Activated T-cell treated with anti-CD3 and anti-CD28 coated beads, Interleukin-2, amount 50 U/mL, for 48 hours (primary cell): Measurements from ENCODE around the gene KBTBD4.
"Not testable (repeated sequence)": the region's sequence is repeated elsewhere in the genome, so short reads cannot be mapped to it uniquely, and the experiment has no call there.

ENCODE experiments used
- DNase-seq, 2 experiments: peaks; one replicate each; pipeline ENCODE4 v3.0.0-alpha.2; 2020

KBTBD4 gene

DNA sequence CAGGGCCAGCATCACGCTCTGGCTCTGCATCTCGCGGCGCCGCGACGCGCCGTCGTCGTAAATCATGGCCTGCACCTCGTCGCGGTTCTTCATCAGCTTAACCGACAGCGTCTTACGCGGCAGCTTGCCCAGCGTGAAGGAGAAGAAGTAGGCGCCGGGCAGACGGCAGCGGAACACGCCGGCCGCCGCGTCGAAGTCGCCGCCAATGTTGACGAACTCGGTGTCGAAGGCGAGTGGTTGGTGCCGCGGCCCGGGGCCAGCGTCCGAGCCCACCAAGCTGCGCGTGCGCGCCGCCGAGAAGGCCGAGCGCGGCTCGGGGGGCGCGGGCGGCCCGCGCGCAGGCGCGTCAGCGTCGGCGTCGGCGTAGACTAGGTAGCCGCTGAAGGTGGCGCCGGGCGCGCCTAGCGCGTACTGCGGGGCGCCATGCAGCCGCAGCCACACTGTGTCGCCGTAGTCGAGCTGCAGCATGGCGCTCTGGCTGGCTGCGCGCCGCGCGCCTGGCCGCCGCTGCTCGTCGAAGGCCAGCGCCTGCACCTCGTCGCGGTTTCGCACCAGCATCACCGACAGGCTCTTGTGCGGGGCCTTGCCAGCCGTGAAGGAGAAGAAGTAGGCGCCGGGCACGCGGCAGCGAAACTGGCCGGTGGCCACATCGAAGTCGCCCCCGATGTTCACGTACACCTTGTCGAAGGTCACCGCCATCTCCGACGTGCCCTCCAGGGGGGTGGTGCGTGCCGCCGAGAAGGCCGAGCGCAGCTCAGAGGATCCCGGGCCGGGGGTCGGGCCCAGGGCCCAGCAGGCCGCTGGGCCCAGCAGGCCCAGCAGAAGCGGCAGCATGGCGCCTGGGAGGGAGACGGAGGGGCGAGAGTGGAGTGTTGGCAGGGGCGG, 11.4 kb upstream of the KBTBD4 start:
- no peak for DNase-seq

- no peak for DNase-seq
These were observed 10.8 kb upstream of the KBTBD4 start for GRCh38 chr11:47589584-47589976.

- DNase-seq: no peak
These were observed 10.3 kb upstream of the KBTBD4 start for GRCh38 chr11:47589118-47589517.

DNA sequence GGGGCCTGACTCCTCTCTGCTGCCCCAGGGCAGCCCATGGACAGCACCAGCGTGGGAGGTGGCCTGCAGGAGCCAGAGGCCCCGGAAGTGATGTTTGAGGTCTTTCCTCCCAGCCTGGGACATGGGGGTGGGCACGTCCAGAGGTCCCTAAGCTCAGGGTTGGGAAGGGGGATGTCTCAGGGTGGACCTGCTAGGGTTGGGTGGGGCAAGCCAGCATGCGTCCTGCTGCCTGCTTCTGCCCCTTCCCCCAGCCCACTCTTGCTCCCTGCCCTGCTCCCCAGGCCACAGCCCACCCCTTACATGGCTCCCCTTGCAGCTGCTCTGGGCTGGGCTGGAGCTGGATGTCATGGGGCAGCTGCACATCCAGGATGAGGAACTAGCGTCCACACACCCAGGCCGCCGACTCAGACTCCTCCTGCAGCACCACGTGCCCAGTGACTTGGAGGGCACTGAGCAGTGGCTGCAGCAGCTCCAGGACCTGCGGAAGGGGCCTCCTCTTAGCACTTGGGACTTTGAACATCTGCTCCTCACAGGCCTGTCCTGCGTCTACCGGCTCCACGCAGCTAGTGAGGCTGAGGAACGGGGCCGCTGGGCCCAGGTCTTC, 9.1 kb upstream of the KBTBD4 start:
- DNase-seq: no peak

DNA sequence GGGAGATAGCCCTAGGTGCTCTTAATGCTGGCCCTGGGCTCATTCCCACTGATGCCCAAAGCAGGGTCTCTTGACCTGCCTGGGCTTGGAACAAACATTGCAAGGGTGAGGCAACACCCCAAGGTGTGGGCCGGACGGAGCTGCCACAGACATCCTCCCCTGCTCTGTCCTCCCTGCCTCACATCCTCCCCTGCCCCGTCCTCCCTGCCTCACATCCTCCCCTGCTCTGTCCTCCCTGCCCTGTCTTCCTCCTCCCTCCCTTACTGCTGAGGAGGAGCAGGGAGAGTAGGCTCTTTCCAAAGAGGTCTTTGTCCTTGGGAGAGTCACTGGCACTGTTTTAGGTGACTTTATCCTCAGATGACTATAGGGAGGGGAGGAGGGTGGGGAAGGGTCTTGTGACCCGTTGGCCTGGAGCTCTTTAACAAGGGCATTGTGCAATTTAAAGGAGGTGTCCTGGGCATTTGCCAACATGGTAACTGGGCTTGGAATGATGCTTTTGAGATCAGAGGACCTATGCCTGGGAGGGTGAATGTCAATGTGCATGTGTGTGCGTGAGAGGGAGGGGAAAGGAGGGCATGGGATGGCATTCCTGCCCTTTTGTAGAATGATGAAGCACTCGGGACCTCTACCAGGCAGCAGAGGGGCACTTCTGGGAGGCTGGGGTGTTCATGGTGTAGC, 8.4 kb upstream of the KBTBD4 start:
- DNase-seq: no peak

- DNase-seq: no peak
These were observed 7.5 kb upstream of the KBTBD4 start, which contains the start of gene FAM180B for GRCh38 chr11:47586098-47586855. Gene FAM180B (plus strand): TSS chr11:47586678. CDS start chr11:47586769, 91 bp downstream.

DNA sequence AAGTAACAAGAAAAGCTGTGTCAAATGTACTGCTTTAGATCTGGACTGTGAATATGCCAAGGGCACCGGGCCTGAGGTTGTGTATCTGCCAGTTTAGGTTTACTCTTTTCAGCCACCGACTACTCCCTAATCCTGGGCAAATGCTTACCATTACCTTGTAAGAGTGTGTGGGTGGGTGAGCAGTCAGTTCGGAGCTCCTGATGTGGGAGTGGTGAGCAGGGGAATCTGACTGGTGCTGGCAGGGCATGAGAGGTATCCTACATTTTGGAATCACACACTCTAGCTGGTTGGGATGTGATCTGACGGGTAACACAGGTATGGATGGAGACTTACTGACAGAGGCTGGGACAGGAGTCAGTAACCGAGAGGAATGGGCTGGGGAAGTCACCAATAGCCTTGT, 5.1 kb upstream of the KBTBD4 start:
- no peak for DNase-seq

DNA sequence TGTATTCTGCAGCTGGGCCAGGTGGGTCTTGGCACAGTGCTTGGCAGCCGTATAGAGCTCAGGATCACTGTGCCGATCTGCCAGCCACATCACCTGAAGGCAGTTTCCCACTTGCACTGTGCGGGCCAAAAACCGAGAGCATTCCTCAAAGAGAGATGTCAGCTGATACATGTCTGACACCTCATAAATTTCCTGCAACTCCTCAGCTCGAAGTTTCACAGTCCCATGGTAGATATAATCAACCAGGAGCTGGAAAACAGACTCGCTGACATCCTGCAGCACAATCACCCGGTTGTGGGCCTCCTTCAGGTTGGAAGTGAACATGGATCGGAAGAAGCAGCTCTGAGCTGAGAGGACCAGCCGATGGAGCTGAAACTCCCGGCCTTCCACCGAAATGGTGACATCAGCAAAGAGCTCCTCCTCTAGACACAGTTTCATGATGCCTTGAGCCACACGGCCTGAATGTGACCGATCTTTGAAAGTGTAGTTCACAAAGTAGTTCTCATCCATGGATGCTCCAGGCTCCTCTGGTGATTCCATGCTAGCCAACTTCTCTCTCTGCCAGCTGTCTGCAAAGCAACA, 1.2 kb downstream of the KBTBD4 start:
- no peak for DNase-seq

GRCh38 chr11:47573321-47573720, 5.4 kb downstream of the KBTBD4 start:
- no peak for DNase-seq

- no peak for DNase-seq
These were observed 6.0 kb downstream of the KBTBD4 start for GRCh38 chr11:47572715-47573255.

DNA sequence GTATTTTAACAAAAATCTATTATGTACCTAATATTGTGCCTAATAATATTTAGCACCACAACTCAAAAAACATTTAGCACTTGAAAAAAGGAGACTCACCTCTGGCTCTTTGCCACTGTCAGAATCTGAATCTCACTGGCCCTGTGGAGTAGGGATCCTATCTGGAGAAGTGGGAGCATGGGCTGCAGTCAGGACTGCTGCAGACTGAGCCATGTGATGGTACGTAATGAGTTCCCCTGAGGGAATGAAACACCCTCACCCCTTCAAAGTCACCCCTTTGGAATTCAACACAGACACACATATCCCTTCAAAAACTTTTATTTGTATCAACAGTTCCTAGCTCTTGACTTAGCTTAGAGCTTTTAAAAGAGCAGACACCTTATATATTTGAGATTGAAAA, 6.9 kb downstream of the KBTBD4 start:
- DNase-seq: no peak

- DNase-seq: no peak
These were observed 7.4 kb downstream of the KBTBD4 start for GRCh38 chr11:47571357-47571729.

GRCh38 chr11:47570651-47571356, 8.0 kb downstream of the KBTBD4 start:
- DNase-seq: no peak

GRCh38 chr11:47569646-47570045, 9.1 kb downstream of the KBTBD4 start:
- no peak for DNase-seq

DNA sequence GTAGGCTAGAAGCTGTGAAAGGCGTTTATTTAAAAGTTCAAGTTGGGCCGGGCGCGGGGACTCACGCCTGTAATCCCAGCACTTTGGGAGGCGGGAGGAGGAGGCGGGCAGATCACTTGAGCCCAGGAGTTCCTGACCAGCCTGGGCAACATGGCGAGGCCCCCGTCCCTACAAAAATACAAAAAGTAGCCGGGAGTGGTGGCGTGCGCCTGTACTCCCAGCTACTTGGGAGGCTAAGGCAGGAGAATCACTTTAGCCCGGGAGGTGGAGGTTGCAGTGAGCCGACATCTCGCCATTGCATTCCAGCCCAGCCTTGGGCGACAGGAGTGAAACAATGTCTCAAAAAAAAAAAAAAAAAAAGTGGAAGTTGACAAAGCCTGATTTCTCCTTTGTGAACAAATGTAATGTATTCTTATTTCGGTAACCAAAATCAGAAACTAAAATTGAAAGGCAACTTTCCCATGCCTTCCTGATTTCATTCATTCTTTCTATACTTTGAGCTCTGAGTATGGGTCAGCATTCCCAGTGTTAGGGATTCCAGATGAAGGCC, 12.5 kb downstream of the KBTBD4 start:
- no peak for DNase-seq

DNA sequence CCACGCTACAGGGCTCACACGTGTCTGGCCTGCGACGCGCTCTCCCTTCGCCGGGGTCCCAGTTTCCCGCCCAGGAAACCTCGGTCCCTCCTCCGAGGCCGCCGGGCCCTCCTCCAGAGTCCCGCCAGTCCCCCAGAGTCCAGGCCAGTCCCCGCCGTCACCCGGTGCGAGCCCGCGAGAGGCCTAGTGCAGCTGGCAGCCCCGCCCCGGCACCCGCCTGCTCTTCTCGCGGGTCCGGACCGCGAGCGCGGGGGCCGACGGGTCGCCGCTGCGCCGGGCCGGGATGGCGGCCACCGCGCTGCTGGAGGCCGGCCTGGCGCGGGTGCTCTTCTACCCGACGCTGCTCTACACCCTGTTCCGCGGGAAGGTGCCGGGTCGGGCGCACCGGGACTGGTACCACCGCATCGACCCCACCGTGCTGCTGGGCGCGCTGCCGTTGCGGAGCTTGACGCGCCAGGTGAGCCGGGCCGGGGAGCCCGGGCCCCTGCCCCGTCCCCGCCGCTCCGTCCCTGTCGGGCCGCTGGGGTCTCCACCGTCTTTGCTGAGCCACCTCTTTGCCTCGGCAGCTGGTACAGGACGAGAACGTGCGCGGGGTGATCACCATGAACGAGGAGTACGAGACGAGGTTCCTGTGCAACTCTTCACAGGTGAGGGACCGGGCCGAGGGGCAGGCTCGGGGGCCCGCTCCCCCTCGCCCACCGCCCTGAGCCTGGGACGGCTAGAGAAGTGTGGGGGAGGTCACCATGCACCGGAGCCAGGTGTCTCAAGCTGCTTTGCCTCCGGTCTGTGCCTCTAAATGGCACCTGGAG, 13.2 kb downstream of the KBTBD4 start, which contains the start of gene PTPMT1:
TSS of gene PTPMT1 (plus strand) at position 260 of the 809 bp plus-strand sequence. CDS start at position 284, 24 bp downstream.
- peak; percentile 77 to 83 for DNase-seq

DNA sequence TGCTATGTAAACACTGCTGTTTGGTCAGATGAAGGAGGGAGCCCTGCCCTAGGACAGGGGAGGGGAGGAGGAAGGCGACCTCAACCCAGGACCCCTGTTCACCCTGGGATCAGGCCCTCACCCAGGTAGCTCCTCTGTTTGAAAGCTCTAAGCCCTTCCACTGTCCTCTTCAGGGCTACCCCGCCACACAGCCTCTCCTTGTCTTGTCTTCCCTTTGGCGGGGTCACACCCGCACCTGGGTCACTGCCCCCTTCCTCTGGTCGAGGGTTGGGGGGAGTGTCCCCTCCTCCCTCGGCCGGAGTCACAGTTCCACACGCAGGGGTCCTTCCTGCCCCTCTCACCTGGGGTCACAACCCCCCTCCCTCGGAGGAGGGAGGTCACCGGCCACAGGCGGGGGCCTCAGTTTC, 13.8 kb downstream of the KBTBD4 start:
- no peak for DNase-seq

GRCh38 chr11:47564366-47564765, 14.4 kb downstream of the KBTBD4 start:
- DNase-seq: not testable (repeated sequence)

- DNase-seq: not testable (repeated sequence)
These were observed 16.4 kb downstream of the KBTBD4 start for GRCh38 chr11:47562393-47562792.

DNA sequence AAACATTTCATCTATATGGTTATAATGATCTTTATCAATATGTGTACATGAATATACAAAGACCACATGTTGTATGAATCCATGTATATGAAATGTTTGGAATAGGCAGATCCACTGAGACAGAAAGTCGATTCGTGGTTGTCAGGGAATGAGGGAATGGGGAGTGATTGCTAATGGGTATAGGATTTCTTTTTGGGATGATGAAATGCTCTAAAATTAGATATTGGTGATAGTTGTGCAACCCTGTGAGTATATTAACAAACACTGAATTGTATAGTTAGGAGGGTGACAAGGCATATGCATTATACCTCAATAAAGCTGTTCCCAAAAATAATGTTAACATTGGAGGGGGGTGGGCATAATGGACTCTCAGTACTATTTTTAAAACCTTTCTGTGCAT, 18.3 kb downstream of the KBTBD4 start:
- DNase-seq: no peak
